ENCODE results near the gene CCDC187.

The CCDC187 gene

DNA sequence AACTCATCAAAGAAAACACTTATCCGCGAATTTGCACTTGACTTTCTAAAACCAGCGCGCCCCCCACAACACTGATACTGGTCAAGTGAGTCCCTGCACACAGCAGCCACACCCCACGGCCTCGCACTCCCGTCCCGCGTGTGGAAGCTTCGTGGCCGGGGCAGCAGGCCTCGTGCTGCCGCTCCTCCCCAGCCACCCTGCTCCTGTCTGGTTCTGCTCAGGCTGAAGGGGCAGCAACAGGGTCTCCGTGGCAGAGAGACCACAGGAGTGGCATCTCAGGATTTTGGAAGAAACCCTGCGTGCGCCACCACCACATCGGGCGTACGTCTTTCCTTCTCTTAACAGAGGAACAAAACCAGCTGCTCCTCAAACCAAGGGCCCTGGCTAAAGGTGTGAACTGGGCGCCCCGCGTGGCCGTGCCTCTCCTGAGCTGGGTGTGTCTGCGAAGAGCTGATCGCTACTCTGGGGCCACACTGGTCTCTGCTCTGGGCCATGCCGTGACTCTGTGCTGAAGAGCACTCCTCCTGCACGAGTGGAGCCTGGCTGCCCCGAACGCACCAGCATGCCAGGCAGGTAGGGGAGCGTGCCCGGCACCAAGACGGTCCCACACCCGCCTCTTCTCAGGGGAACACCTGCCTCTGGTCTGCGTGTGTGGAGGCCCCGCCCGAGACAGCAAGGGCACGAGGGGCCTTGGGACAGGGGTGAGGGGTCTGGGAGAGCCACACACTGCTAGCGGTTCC lies 81.6 kb downstream of the CCDC187 start:
- DNase-seq, result no peak

DNA sequence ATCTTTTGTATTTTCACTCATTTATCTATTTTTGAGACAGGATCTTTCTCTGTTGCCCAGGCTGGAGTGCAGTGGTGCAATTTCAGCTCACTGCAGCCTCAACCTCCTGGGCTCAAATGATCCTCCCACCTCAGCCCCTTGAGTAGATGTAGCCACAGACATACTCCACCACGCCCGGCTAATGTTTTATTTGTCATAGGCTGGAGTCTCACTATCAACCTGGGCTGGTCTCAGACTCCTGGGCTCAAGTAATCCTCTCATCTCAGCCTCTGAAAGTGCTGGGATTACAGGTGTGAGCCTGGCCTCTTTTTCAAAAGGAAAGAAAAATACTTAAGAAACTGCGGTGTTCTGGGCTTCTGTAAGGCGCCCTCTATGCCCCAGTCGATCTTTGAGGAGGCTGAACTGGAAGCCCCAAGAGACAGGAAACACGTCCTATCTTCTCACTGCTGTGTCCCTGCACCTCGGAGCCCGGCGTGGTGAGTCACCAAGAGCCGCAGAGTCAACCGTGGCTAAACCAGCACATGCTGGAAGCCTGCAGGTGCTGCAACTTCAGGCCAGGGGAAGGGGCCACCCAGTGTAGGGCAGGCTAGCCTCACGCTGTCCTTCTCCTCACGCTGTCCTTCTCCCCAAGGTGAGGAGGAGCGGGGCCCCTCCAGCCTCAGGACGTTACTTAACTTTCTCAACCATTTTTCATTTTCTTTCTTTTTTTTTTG lies 83.7 kb downstream of the CCDC187 start:
- DNase-seq, result no peak

DNA sequence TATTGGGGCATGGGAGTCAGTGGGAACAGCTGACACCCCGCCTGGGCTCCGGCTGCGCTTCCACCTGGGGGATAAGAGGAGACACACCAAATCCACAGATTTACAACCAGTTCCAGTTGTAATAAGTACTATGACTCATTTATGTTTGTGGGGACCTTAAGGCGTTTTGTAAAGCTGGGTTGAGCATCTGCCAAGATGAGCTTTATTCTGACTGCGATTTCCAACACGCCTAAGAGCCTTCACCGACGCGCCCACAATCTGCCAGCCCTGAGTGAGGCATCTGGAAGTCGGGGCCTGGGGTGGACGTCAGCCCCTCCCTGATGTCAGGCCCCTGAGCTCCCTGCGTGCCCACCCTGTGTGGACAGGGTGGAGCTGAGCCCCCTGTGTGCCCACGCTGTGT lies 84.6 kb downstream of the CCDC187 start:
- no peak for DNase-seq

DNA sequence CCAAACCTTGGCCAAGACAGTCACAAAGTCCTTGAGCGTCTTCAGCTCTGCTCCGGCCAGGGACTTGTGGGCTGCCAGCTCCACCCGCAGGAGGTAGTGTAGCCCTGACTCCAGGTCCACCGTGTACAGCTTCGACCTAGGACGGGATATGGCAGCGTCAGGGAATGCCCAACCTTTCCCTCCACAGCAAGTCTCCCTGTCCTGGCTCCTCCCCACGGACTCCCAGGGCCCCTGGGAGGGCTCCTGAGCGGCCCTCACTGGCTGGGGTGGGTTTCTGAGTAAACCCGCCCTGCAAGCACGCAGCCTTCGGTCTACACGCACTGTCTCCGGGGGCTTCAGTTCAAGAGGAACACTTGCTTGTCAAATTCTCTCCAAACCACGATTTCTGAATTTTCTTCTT lies 85.2 kb downstream of the CCDC187 start:
- no peak for DNase-seq

DNA sequence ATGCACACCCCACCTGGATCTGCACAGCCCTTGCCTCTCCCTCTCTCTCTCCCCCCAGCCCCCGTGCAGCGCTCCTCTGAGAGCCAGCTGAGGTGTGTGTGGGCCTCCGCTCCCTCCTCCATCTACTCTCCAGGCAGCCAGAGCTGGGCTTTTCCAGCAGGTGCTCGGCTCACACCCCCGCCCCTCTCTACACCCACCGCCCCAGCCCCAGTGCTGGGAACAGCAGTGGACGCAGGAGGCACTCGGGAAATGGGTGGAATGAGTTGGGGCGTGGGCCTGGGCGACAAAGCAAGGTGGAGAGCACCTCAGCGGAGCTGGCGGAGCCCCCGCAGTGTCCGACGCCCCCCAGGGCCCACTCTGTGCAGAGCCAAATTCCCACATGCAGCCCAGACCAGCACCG lies 85.6 kb downstream of the CCDC187 start:
- DNase-seq, result no peak

DNA sequence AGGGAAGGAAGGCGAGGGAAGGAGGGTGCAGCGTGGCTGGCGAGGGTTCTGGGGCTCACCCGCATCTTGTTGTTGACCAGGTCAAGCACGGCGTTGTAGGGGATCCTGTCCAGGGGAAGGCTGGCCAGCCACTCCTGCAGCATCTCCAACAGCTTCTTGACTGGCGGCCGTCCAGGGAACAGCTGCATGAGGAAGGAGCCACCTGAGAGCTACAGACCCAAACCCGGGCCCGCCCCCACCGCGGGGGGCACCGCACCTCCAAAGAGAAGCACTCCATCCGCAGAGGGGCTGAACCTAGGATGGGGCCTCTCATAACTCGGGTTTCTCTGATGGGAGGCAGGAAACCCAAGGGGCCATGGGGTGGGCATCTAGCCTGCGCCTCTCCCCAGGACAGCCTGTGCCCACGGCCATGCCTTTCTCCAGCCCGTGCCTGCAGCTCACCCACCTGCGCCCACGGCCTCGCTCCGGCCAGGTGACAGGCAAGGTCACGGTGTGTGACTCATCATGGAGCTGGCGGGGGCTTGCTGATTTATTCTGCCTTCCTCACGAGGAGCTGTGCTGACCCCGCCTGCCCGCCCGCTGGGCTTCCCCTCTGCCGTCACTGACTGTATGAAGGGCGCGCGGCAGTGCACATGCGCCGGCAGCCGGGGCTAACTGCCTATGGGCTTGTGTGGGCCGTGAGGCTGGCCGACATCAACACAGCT lies 87.2 kb downstream of the CCDC187 start:
- DNase-seq, result no peak

DNA sequence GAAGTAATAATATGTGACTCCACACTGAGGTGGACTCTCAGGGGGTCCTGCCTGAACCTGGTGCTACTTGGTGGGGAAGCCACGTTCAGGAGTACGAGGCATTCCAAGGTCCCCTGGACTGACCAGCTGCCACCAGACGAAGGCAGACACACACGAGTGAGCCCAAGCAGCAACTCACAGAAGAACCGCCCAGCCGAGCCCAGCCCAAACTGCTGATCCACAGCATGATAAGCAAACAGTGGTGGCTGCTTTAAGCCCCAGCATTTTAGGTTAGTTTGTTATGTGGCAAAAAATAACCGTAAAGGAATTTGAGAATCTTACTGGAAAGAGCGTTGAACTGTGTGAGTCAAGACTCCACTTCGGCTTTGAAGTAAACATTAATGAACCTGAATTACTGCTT lies 90.2 kb downstream of the CCDC187 start:
- no peak for DNase-seq

DNA sequence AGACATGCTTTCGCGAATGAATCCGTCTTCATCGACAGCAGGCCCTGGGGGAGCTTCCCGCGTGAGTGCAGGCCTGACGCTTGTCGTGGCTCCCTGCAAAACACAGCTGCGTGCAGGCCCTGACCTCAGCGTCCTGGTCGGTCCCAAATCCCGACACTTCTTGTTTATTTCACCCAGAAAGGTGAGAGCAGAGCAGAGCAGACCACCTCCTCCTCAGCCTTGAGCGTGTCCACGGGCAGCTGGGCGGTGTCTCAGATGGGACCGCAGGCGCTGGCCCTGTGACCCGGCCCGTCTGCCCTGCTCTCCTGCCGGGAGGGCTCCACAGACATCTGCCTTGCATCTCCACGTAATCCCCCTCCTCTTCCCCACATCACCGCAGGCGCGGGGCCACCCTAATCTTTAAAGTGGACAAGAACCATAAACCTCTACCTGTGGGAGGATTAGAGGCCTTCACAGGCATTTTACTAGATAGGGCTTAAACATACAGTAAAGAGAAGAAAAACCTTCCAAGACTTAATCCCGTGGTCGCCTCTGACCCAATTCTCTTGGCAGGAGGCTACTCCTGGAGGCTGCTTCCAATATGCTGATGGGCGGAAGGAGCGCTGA lies 91.4 kb downstream of the CCDC187 start:
- no peak for DNase-seq

DNA sequence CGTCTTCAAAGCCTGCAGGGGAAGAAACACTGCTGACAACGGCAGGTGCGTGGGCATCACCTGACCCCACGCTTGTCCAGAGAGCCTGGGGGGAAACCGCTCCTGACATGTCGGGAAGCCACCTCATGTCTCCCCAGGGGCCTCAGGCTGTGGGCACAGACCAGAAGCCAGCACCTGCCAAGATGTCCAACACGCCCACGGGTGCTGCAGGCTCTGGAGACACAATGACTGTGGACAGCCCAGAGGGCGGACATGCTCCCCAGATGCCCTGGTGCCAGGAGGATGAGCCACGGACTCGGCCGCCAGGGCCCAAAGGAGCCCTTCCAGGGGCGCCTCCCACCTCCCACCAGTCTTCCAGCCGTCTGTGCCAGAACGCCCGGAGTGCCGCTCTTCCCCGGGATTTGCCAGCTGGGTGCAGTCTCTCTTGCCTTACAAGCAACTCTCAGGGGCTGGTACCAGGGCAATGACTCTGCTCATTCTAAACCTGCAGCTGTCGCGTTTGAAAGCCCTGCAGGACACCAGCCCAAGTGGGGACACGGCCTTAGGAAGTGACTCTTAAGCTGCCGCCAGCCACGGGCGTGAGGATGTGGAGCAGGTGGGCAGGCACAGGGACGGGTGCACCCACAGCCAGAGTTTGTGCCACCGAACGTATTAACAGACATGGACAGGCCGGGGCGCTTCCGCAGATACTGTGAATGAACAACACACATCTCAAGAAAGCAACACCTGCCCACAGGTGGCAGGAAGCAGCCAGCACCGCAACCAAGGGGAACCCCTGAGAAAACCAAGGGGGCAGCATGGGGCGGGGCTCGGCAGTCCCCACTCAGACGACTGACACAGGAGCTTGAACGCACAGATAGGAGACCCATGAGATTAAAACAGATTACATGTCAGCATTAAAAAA lies 92.2 kb downstream of the CCDC187 start:
- DNase-seq, result no peak

DNA sequence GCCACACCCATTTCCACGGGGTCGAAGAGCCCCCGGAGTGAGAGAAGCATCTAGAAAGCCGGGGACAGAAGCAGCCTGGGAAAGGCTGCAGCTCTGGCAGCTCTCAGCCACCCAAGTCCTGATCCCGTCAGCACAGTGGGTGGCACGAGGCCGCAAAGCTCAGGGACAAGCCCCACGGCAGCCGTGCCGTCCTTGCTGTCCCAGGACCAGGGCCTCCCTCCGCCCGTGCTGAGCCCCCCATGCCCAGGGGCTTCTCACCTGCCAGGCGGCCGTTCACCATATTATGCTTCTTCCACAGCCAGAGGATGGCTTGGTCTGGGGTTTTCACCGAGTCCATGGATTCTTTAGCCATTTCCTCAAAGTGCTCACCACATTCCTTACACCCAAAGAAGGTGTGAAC lies 92.9 kb downstream of the CCDC187 start:
- no peak for DNase-seq

DNA sequence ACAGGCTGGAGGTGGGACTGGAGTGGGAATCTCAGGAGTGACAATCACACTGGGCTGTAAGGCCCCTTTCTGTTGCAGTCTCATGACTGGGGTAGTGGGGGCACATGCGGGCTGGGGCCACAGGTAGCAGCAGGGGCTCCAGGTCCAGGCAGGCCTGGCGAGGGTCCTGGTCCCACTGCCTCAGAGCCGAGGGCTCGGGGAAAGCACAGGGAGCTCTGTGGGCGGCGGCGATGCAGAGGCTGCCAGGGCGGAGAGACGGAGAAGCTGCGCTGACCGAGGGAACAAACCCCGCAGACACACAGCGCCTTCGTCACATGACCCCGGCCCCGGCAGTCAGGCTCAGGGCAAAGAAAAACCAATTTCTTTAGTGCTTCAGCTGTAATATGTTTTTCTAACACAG lies 93.6 kb downstream of the CCDC187 start:
- DNase-seq, result no peak

DNA sequence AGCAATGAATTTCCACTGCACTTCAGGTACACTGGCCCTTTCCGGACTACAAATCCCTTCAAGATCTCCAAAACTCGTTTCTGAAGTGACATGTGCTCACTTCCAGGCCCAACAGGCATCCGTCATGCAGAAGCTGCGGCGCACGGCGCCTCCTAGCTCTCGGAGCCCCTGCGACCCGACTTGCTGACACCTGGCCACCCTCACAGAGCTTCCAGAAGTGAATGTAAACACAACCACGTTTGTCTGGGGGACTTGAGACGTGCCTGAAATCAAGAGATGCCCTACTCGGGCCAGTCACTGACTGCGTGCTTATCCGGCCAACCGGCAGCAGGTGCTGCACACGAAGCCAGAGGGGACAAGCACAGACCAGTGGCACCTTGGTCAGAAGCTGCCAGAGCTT lies 94.1 kb downstream of the CCDC187 start:
- DNase-seq, result no peak

DNA sequence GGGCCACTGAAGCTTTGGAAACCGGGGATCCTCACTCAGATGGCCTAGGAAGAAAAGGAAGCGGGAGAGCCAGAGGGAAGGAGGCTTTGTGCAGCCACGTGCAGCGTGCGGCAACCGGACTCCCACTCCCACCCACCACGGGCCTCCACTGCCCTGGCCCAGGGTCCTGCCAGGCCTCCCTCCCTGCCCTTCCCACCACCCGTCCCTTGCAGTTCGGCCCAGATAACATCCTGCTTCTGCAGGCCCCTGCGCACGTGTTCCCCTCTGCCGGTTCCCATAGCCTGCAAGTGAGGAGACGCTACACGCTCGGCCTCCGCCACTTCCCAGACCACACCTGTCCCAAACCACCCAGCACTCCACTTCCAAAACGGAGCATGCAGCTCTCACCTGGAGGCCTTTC lies 94.7 kb downstream of the CCDC187 start:
- no peak for DNase-seq

DNA sequence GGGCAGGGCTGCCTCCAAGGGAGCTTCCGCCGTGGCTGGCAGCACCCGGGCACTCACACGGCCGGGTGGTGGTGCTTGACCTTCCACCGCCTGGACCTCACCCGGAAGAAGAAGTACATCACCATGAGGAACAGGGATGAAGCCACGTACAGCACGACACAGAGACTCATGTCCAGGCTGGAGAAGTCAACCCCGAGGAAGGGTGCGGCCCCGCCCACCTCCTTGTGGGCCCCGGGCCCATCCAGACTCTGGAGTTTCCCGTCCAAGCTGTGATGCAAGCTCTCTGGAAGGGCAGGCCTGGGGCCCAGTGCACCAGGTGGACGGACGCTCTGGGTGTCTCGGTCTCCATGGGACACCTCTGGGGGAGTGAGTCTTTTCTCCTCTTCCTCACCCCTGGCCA lies 95.2 kb downstream of the CCDC187 start:
- DNase-seq, result no peak

DNA sequence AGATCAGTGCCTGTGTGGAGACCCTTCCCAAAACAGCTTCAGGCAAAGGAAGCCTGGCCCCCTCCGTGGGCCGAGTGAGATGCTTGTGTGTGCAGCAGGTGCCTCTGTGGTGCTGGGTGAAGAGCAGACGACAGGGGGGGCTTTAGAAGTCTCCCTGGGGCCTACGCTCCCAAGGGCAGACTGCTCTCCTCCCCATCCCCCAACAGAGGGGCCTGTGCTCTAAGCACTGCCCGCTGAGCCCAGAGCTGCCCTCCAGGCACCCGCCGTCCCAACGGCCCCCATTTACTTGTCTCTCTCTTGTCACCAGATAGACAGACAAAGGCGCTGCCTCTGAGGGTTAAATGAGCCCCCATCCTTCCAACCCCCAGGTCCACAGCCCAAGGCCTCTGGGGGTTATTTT lies 96.3 kb downstream of the CCDC187 start:
- no peak for DNase-seq

DNA sequence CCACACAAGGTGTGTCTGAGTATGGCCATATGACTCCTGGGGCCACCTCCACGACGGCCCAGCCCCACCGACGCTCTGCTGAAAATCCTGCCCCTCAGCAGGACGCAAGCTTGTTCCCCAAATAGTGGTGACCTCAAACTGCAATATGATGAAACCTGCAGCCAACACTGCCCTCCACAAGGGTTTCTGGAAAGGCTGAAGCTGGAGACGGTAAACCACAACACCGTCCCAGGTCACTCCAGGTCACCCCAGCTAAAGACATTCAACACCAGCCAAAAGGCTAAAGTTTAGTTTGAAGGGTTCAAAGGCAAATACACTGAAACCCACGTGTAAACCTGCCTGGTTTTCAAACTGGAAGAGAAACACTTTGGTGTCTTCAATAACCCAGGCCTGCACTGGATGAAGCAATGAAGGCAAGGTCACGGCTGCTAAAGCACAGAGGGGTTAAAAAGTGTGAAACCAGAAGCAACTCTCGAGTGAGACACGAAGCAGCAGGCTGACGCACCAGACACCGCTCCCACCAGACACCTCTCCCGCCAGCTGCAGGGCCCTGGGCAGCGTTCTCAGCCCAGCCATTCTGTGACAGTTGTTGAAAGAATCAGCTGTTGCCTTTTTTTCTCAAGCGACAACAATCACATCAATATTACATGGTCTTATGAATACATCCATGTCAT lies 97.2 kb downstream of the CCDC187 start:
- DNase-seq, result no peak

DNA sequence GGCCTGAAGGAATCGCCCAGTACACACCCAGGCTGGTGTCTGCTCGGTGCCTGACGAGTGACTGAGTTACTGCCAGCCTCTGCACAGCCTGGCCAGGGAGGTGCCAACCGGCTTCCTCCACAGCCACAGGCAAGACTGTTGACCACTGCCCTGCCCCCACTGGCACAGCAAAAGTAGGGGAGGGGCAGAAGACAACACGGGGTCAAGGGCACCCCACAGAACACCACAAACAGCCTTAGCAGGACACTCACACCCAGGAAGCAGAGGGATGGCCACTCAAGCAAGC lies 98.2 kb downstream of the CCDC187 start:
- no peak for DNase-seq

DNA sequence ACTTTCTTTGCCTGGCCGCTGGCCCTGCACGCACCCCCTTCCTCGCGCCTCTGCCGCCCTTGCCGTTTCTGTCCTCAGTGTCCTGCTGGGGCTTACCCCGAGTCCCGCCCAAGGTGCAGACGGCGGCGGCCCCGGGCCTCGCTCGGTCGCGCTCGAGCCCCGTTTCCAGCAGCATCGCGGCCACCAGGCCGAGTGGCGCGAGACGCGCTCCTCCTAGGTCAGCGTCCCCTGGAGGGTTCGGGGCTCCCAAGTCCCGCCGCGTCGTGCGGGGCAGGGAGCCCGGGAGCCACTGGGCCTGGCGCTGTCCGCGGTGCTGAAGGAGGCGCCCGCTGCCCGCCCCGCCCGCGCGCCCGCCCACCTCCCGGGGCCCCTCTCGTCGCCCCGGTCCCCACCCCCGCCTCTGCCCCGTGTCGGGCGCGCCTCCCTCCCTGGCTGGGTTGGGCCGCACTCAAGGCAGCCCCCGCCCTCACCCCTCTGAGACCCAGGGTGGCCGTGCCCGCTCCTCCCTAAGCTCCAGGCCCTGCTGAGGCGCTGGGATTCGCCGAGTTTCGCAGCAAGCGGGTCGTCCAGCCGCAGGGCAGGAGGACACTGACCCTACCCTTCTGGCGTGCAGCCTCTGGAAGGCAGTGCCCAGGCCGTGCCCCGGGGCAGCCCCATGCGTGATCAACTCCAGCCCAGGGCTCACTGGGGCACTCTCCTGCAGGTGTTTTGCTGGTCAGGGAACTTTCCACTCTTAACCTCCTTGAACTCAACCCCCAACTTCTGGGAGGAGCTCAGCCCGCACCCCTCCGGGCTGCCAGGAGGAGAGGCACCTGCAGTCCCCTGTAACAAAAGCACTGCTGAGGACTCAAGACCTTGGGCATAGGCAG lies 98.8 kb downstream of the CCDC187 start, which contains the start of gene LHX3:
Gene LHX3 (minus strand): TSS at position 291 of the 869 bp plus-strand sequence. CDS start 116 bp downstream, at position 175.
- DNase-seq, result no peak

DNA sequence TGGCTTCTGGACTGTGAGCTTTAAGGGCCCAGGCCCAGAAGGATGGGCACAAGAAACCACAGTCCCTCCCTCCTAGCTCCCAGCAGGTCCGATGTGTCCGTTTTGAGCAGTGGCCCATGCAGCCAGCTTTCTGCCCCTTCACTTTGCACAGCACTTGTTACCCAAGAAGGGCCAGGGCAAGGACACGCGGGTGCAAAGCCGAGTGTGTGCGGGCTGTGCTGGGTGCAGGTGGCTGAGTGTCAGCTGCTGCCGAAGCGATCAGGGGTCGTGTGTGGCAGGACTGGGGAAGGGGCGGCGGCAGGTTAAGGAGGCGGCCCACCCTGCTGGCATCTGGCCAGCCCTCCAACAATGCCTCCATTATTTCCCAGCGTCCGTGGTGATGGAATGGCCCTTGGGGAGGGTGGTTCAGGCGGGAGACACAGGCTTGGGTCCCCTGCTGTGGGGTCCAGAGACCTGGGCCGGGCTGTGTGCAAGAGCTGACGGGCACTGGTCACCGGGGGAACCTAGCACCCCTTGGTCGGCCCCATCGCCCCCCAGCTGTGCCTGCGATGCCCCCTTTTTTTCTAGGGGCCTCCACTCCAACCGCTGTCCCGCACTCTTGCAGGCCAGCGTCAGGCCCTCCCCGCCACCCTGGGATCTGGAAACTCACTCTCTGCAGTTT lies 99.6 kb downstream of the CCDC187 start:
- DNase-seq, result no peak

DNA sequence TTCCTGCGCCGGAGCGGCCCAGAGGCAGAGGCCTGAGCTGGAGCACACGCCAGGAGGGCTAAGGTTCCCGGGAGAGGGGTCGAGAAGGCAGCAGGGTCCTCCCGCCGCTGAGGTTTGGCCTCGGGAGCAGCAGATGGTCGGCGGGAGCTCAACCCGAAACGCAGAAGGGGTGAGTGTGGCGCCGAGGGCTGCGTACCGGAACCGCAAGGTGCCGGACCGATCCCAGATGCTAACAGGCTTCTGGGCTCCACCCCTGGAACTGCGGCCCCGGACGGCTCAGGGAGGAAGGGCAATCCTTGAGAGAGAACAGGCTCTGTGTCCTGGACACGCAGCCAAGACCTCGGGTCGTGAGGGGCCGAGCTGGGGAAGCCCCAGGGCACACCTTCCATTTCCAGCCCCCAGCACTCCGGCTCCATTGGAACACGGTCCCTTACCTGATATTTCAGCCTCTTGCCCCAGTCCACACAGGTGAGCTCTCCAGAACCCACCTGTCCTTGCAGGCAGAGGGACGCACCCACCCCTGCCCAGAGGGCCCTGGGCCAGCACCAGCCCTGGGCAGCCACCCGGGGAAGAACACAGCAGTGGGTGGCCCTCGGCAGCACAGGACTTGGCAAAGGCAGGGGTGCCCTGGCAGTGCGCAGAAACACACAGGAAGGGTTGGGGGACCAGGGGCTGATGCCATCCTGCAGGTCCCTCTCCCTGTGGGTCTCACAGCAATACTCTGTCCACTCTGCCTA lies 100.3 kb downstream of the CCDC187 start:
- no peak for DNase-seq
